ENCODE measurements around the gene TFR2.

- TF ChIP-seq ZBTB49 (CRISPR knock-in tag; IDR thresholded peaks at IDR 0.05; ENCODE audit: borderline replicate concordance) (no peak), TAF15 (IDR thresholded peaks at IDR 0.05; ENCODE audit: low read depth, low read length) (no peak), YY1 (IDR thresholded peaks at IDR 0.05; ENCODE audit: borderline replicate concordance in 1 of 3, control insufficient read depth in 1 of 3, extremely low read depth in 1 of 3, insufficient read depth in 3 of 3, insufficient read length in 1 of 3, insufficient replicate concordance in 2 of 3, low read depth in 1 of 3, low read length in 2 of 3) (no peak), KLF1 (tag; IDR thresholded peaks at IDR 0.05) (no peak), ZNF384 (IDR thresholded peaks at IDR 0.05; ENCODE audit: low read depth, low read length) (no peak), POLR2AphosphoS5 (IDR thresholded peaks at IDR 0.05; ENCODE audit: control insufficient read depth, insufficient read depth, low read depth, low read length) (no peak), ZNF263 (CRISPR knock-in tag; IDR thresholded peaks at IDR 0.05; ENCODE audit: borderline replicate concordance) (no peak), ZNF140 (CRISPR knock-in tag; IDR thresholded peaks at IDR 0.05) (no peak), CHD4 (IDR thresholded peaks at IDR 0.05; ENCODE audit: insufficient read depth, insufficient replicate concordance, low read depth, low read length, poor library complexity, severe bottlenecking) (no peak), SOX6 (IDR thresholded peaks at IDR 0.05) (no peak), CEBPB (tag; IDR thresholded peaks at IDR 0.05) (no peak), CREB1 (IDR thresholded peaks at IDR 0.05) (no peak), CREB1 (CRISPR knock-in tag; IDR thresholded peaks at IDR 0.05) (no peak)
- TF ChIP-seq, protein P1, sequence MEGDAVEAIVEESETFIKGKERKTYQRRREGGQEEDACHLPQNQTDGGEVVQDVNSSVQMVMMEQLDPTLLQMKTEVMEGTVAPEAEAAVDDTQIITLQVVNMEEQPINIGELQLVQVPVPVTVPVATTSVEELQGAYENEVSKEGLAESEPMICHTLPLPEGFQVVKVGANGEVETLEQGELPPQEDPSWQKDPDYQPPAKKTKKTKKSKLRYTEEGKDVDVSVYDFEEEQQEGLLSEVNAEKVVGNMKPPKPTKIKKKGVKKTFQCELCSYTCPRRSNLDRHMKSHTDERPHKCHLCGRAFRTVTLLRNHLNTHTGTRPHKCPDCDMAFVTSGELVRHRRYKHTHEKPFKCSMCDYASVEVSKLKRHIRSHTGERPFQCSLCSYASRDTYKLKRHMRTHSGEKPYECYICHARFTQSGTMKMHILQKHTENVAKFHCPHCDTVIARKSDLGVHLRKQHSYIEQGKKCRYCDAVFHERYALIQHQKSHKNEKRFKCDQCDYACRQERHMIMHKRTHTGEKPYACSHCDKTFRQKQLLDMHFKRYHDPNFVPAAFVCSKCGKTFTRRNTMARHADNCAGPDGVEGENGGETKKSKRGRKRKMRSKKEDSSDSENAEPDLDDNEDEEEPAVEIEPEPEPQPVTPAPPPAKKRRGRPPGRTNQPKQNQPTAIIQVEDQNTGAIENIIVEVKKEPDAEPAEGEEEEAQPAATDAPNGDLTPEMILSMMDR (IDR thresholded peaks at IDR 0.05 in 2 of 3, conservative IDR thresholded peaks at IDR 0.05 in 1 of 3; ENCODE audit: insufficient read depth in 2 of 3, low read depth in 1 of 3, low read length in 3 of 3) = no peak
Observed at GRCh38 chr7:100689230-100690135, 48.1 kb upstream of the TFR2 start.

Data from K562 (cell line).